CD4-positive, alpha-beta T cell treated with Interleukin-17A for 4 hours (primary cell): ENCODE results near the gene SOHLH1.

Experiments used
- DNase-seq: peaks from one replicate; pipeline ENCODE4 v3.0.0-alpha.2; 2020; ENCODE audit warnings: mixed read lengths

SOHLH1 gene

GRCh38 chr9:135699440-135699839 is at the start of gene SOHLH1:
Gene SOHLH1 (minus strand): TSS chr9:135699481. CDS start chr9:135699467, 14 bp downstream.
- DNase-seq: no peak

- DNase-seq: no peak
Observed at GRCh38 chr9:135748676-135749075, 49.4 kb upstream of the SOHLH1 start.

GRCh38 chr9:135747311-135747710 is 48.0 kb upstream of the SOHLH1 start:
- no peak for DNase-seq

GRCh38 chr9:135746565-135746964 is 47.3 kb upstream of the SOHLH1 start:
- no peak for DNase-seq

GRCh38 chr9:135745686-135746324 is 46.5 kb upstream of the SOHLH1 start:
- no peak for DNase-seq

GRCh38 chr9:135745189-135745588 is 45.9 kb upstream of the SOHLH1 start:
- DNase-seq: no peak

- no peak for DNase-seq
Observed at GRCh38 chr9:135744333-135745070, 45.2 kb upstream of the SOHLH1 start.

GRCh38 chr9:135743546-135744332 is 44.5 kb upstream of the SOHLH1 start:
- no peak for DNase-seq

GRCh38 chr9:135743021-135743420 is 43.7 kb upstream of the SOHLH1 start:
- no peak for DNase-seq

GRCh38 chr9:135741276-135742219 is 42.3 kb upstream of the SOHLH1 start:
- no peak for DNase-seq

GRCh38 chr9:135739271-135740220 is 40.3 kb upstream of the SOHLH1 start:
- DNase-seq: no peak

GRCh38 chr9:135737840-135738521 is 38.7 kb upstream of the SOHLH1 start:
- DNase-seq: no peak

GRCh38 chr9:135736979-135737839 is 37.9 kb upstream of the SOHLH1 start:
- DNase-seq: no peak

- no peak for DNase-seq
Observed at GRCh38 chr9:135736272-135736978, 37.1 kb upstream of the SOHLH1 start.

- DNase-seq: no peak
Observed at GRCh38 chr9:135734616-135735144, 35.4 kb upstream of the SOHLH1 start.

- no peak for DNase-seq
Observed at GRCh38 chr9:135732569-135733257, 33.4 kb upstream of the SOHLH1 start.

GRCh38 chr9:135731454-135731853 is 32.2 kb upstream of the SOHLH1 start:
- DNase-seq: no peak

GRCh38 chr9:135729480-135729879 is 30.2 kb upstream of the SOHLH1 start:
- DNase-seq: no peak
